ENCODE measurements around the gene CADPS.

Gene CADPS

DNA sequence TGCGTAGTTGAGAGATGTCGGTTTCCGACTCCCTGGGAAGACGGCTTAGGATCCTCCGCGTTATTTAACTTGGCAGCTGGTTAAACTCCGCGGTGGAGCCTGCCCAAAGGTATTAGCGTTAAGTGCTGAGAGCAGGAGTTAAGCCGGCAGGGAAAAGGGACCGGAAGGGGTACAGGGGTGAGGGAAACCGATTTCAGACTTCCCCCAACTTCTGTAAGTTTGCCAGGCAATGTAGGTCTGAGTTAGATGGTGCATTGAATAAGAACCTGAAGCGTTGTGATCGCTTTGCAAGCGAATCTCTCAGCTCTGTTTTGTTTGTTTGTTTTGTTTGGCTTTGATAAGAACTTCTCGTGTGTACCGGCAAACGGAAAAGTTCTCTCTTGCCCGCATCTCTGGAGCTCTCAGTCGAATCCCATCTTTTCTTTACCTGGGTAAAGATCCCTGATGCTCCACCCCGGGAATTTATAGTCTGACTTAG, 495.9 kb downstream of the CADPS start:
- Histone ChIP-seq H3K4me3 (replicated peaks; ENCODE audit: insufficient read depth, low read length) (no peak overlapping the region), H3K27ac (replicated peaks) (no peak overlapping the region), H3K27me3 (ENCODE audit: insufficient read depth, poor library complexity, severe bottlenecking) (peaks cover 45% of the 10 kb centered on the region)
- no peak for DNase-seq (ENCODE audit: low read depth in 1 of 2, low spot score in 1 of 2)
- TF ChIP-seq GABPA (IDR thresholded peaks at IDR 0.05; ENCODE audit: low read depth) (no peak), SPI1 (IDR thresholded peaks at IDR 0.05; ENCODE audit: borderline replicate concordance, low read depth) (no peak), POLR2AphosphoS5 (IDR thresholded peaks at IDR 0.05; ENCODE audit: low read depth) (no peak)
- TF ChIP-seq, protein P1, sequence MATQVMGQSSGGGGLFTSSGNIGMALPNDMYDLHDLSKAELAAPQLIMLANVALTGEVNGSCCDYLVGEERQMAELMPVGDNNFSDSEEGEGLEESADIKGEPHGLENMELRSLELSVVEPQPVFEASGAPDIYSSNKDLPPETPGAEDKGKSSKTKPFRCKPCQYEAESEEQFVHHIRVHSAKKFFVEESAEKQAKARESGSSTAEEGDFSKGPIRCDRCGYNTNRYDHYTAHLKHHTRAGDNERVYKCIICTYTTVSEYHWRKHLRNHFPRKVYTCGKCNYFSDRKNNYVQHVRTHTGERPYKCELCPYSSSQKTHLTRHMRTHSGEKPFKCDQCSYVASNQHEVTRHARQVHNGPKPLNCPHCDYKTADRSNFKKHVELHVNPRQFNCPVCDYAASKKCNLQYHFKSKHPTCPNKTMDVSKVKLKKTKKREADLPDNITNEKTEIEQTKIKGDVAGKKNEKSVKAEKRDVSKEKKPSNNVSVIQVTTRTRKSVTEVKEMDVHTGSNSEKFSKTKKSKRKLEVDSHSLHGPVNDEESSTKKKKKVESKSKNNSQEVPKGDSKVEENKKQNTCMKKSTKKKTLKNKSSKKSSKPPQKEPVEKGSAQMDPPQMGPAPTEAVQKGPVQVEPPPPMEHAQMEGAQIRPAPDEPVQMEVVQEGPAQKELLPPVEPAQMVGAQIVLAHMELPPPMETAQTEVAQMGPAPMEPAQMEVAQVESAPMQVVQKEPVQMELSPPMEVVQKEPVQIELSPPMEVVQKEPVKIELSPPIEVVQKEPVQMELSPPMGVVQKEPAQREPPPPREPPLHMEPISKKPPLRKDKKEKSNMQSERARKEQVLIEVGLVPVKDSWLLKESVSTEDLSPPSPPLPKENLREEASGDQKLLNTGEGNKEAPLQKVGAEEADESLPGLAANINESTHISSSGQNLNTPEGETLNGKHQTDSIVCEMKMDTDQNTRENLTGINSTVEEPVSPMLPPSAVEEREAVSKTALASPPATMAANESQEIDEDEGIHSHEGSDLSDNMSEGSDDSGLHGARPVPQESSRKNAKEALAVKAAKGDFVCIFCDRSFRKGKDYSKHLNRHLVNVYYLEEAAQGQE (IDR thresholded peaks at IDR 0.05; ENCODE audit: insufficient replicate concordance, low read depth): no peak
- TF ChIP-seq, protein P2, sequence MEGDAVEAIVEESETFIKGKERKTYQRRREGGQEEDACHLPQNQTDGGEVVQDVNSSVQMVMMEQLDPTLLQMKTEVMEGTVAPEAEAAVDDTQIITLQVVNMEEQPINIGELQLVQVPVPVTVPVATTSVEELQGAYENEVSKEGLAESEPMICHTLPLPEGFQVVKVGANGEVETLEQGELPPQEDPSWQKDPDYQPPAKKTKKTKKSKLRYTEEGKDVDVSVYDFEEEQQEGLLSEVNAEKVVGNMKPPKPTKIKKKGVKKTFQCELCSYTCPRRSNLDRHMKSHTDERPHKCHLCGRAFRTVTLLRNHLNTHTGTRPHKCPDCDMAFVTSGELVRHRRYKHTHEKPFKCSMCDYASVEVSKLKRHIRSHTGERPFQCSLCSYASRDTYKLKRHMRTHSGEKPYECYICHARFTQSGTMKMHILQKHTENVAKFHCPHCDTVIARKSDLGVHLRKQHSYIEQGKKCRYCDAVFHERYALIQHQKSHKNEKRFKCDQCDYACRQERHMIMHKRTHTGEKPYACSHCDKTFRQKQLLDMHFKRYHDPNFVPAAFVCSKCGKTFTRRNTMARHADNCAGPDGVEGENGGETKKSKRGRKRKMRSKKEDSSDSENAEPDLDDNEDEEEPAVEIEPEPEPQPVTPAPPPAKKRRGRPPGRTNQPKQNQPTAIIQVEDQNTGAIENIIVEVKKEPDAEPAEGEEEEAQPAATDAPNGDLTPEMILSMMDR (IDR thresholded peaks at IDR 0.05; ENCODE audit: insufficient read depth, low read length): no peak

GRCh38 chr3:62378921-62379320, 496.3 kb downstream of the CADPS start:
- peaks cover 49% of the 10 kb centered on the region for H3K27me3 ChIP-seq (ENCODE audit: insufficient read depth, poor library complexity, severe bottlenecking)
- DNase-seq (ENCODE audit: low read depth in 1 of 2, low spot score in 1 of 2): no peak

DNA sequence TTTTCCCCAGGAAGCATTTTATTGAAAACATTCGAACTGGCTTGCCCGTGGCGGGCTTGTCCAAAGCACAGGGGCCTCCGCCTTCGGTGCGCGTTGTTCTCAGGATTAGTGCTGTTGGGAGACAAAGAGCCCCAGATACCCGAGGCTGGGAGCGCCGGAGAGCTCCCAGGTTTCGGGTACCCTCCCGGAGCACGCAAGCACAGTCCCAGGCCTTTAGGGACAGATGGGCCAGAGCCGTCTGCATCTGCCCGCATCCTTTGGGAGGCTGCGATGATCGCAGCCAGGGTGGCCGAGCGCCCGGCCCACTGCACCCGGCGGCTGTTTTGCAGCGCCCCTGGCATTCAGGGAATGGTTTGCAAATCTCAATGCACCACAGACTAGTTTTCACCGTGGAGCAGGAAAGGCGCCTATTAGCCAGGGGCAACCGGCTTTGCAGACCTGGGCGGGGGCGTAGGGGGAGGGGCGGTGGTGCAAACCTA, 496.9 kb downstream of the CADPS start:
- Histone ChIP-seq H3K4me3 (replicated peaks; ENCODE audit: insufficient read depth, low read length) (no peak overlapping the region), H3K27me3 (ENCODE audit: insufficient read depth, poor library complexity, severe bottlenecking) (peaks cover 54% of the 10 kb centered on the region), H3K27ac (replicated peaks) (no peak overlapping the region)
- no peak for DNase-seq (ENCODE audit: low read depth in 1 of 2, low spot score in 1 of 2)
- TF ChIP-seq, protein P2 (IDR thresholded peaks at IDR 0.05; ENCODE audit: insufficient read depth, low read length): no peak
- TF ChIP-seq, protein P1 (IDR thresholded peaks at IDR 0.05; ENCODE audit: insufficient replicate concordance, low read depth): no peak
- TF ChIP-seq GABPA (IDR thresholded peaks at IDR 0.05; ENCODE audit: low read depth): no peak

More at GRCh38 chr3:62378921-62379320, 496.3 kb downstream of the CADPS start:
- H3K4me3 ChIP-seq (replicated peaks; ENCODE audit: insufficient read depth, low read length): no peak overlapping the region
- TF ChIP-seq GABPA (IDR thresholded peaks at IDR 0.05; ENCODE audit: low read depth) (no peak), SPI1 (IDR thresholded peaks at IDR 0.05; ENCODE audit: borderline replicate concordance, low read depth) (no peak), POLR2AphosphoS5 (IDR thresholded peaks at IDR 0.05; ENCODE audit: low read depth) (no peak)
- TF ChIP-seq, protein P2 (IDR thresholded peaks at IDR 0.05; ENCODE audit: insufficient read depth, low read length): no peak
- TF ChIP-seq, protein P1 (IDR thresholded peaks at IDR 0.05; ENCODE audit: insufficient replicate concordance, low read depth): no peak
- no peak overlapping the region for H3K27ac ChIP-seq (replicated peaks)
